H1 (cell line): Measurements from ENCODE around the gene PPARA. TPM values are rescaled to one million over a fixed set of nuclear protein-coding genes. Genes with fewer than 3 reads are reported as not detected.

Experiments used
- CTCF ChIA-PET: fragments of 300-600 bp; sonication (Branson Sonifier 250); formaldehyde crosslinking; loops from one replicate; lab custom pipeline; 2021; ENCODE audit not compliant: partially characterized antibody; lab: Charles Lee
- POLR2A ChIA-PET: fragments of 300-600 bp; sonication (Branson Sonifier 250); formaldehyde crosslinking; loops from one replicate; lab custom pipeline; 2021; ENCODE audit warnings: inconsistent platforms; ENCODE audit not compliant: partially characterized antibody; lab: Charles Lee
- DNase-seq, 2 experiments: peaks; one replicate each; pipeline versions ENCODE4 v3.0.0 to v3.0.0-alpha.2; 2010 to 2022; ENCODE audit warnings: low spot score in 2 of 2, low read depth in 1 of 2, mixed read lengths in 1 of 2
- FAIRE-seq: peaks from 2 replicates; lab custom pipeline; 2011; peaks lifted over from hg19 to GRCh38; lab: Jason Lieb, UNC
- H2AFZ ChIP-seq: 2 replicates; pipeline ENCODE4 v1.8.1; 2012; ENCODE audit warnings: low read length, inconsistent platforms
- H2AK5ac ChIP-seq: 2 replicates; pipeline ENCODE4 v1.6.1; 2013; ENCODE audit warnings: low read depth, low read length
- H2BK120ac ChIP-seq: replicated peaks from 2 replicates; pipeline ENCODE3; 2013; ENCODE audit warnings: low read depth, low read length, inconsistent platforms
- H2BK12ac ChIP-seq: 2 replicates; pipeline ENCODE4 v1.6.1; 2013; ENCODE audit warnings: low read depth, low read length
- H2BK15ac ChIP-seq: 2 replicates; pipeline ENCODE4 v1.6.1; 2013; ENCODE audit warnings: low read length
- H2BK20ac ChIP-seq: 2 replicates; pipeline ENCODE4 v1.6.1; 2013; ENCODE audit warnings: low read length
- H2BK5ac ChIP-seq: 2 replicates; pipeline ENCODE4 v1.6.1; 2013; ENCODE audit warnings: low read depth, low read length
- H3K14ac ChIP-seq: 2 replicates; pipeline ENCODE4 v1.6.1; 2013; ENCODE audit warnings: inconsistent platforms; ENCODE audit not compliant: insufficient read length
- H3K18ac ChIP-seq: 2 replicates; pipeline ENCODE4 v1.6.1; 2013; ENCODE audit warnings: low read length; ENCODE audit errors: extremely low read depth
- H3K23ac ChIP-seq: 2 replicates; pipeline ENCODE4 v1.6.1; 2013; ENCODE audit warnings: inconsistent platforms; ENCODE audit not compliant: insufficient read length
- H3K23me2 ChIP-seq: 2 replicates; pipeline ENCODE4 v1.6.1; 2013; ENCODE audit warnings: low read depth, low read length
- H3K27ac ChIP-seq: 2 replicates; pipeline ENCODE4 v1.6.1; 2011; ENCODE audit warnings: low read depth, low read length, inconsistent platforms
- H3K27me3 ChIP-seq, 4 experiments: replicated peaks in 1 of 4; 1 replicate in 1 of 4; 2 replicates in 3 of 4; pipeline versions ENCODE4 v1.6.1 to v1.8.1; 2011 to 2013; ENCODE audit warnings: low read length in 3 of 4, mild to moderate bottlenecking in 3 of 4, inconsistent platforms in 2 of 4, mixed read lengths in 2 of 4, moderate library complexity in 1 of 4; ENCODE audit not compliant: control insufficient read depth in 3 of 4, insufficient read depth in 3 of 4; ENCODE audit errors: extremely low read depth in 1 of 4
- H3K36me3 ChIP-seq, 4 experiments: 2 replicates each; pipeline versions ENCODE4 v1.6.1 to v1.8.1; 2011 to 2013; ENCODE audit warnings: mild to moderate bottlenecking in 4 of 4, low read length in 3 of 4, moderate library complexity in 2 of 4, control low read depth in 1 of 4, inconsistent platforms in 1 of 4; ENCODE audit not compliant: insufficient read depth in 4 of 4, control insufficient read depth in 2 of 4
- H3K4ac ChIP-seq: replicated peaks from 2 replicates; pipeline ENCODE3; 2013; ENCODE audit warnings: low read length, low read depth, mixed read lengths, inconsistent platforms; ENCODE audit not compliant: insufficient read length
- H3K4me1 ChIP-seq, 4 experiments: replicated peaks in 1 of 4; 1 replicate in 1 of 4; 2 replicates in 3 of 4; pipeline versions ENCODE4 v1.6.1 to v1.8.1; 2011 to 2013; ENCODE audit warnings: low read length in 3 of 4, inconsistent platforms in 2 of 4, mixed read lengths in 1 of 4; ENCODE audit not compliant: insufficient read depth in 4 of 4, control insufficient read depth in 3 of 4
- H3K4me2 ChIP-seq, 2 experiments: 2 replicates each; pipeline versions ENCODE4 v1.6.1 to v1.8.1; 2011 to 2013; ENCODE audit warnings: low read depth in 2 of 2, low read length in 2 of 2, control low read depth in 1 of 2, inconsistent platforms in 1 of 2, mild to moderate bottlenecking in 1 of 2; ENCODE audit not compliant: insufficient read depth in 1 of 2
- H3K4me3 ChIP-seq, 4 experiments: fragments of 200-600, 300-600 bp in 1 of 4; sonication (generic), shearing (Covaris generic), sonication (Bioruptor Twin) in 1 of 4; 2 replicates each; pipeline versions ENCODE4 v1.5.1 to v1.8.1; 2011 to 2016; ENCODE audit warnings: low read length in 4 of 4, low read depth in 3 of 4, control low read depth in 2 of 4, inconsistent platforms in 2 of 4, mild to moderate bottlenecking in 2 of 4, mixed read lengths in 1 of 4, moderate library complexity in 1 of 4; ENCODE audit not compliant: insufficient read depth in 2 of 4; ENCODE audit errors: extremely low read depth in 1 of 4
- H3K56ac ChIP-seq: replicated peaks from 2 replicates; pipeline ENCODE3; 2013; ENCODE audit warnings: low read depth, mild to moderate bottlenecking, mixed read lengths, low read length, inconsistent platforms; ENCODE audit not compliant: insufficient read length
- H3K79me1 ChIP-seq: 2 replicates; pipeline ENCODE4 v1.6.1; 2013; ENCODE audit warnings: low read depth, low read length, control low read depth
- H3K79me2 ChIP-seq, 2 experiments: 2 replicates each; pipeline versions ENCODE4 v1.6.1 to v1.8.1; 2012 to 2013; ENCODE audit warnings: low read length in 2 of 2, mild to moderate bottlenecking in 2 of 2, inconsistent platforms in 1 of 2; ENCODE audit not compliant: insufficient read depth in 2 of 2, control insufficient read depth in 1 of 2
- H3K9ac ChIP-seq, 4 experiments: replicated peaks in 1 of 4; 1 replicate in 1 of 4; 2 replicates in 3 of 4; pipeline versions ENCODE4 v1.6.1 to v1.8.1; 2011 to 2013; ENCODE audit warnings: low read depth in 3 of 4, low read length in 3 of 4, control low read depth in 2 of 4, mild to moderate bottlenecking in 2 of 4, moderate library complexity in 2 of 4, inconsistent platforms in 1 of 4; ENCODE audit errors: extremely low read depth in 1 of 4
- H3K9me3 ChIP-seq, 2 experiments: 2 replicates each; pipeline versions ENCODE4 v1.6.1 to v1.8.1; 2012 to 2013; ENCODE audit warnings: mild to moderate bottlenecking in 2 of 2, moderate library complexity in 2 of 2, control low read depth in 1 of 2, inconsistent platforms in 1 of 2, low read depth in 1 of 2, low read length in 1 of 2, mixed read lengths in 1 of 2; ENCODE audit not compliant: insufficient read depth in 2 of 2
- H4K20me1 ChIP-seq, 2 experiments: replicated peaks in 1 of 2; 2 replicates each; pipeline versions ENCODE3 to v1.8.1; 2011 to 2013; ENCODE audit warnings: inconsistent platforms in 2 of 2, low read length in 2 of 2, mild to moderate bottlenecking in 1 of 2; ENCODE audit not compliant: insufficient read depth in 2 of 2, control insufficient read depth in 1 of 2
- H4K5ac ChIP-seq: 2 replicates; pipeline ENCODE4 v1.6.1; 2013; ENCODE audit warnings: low read length, low read depth, mixed read lengths, inconsistent platforms; ENCODE audit not compliant: insufficient read length
- H4K8ac ChIP-seq: 2 replicates; pipeline ENCODE4 v1.8.0; 2013; ENCODE audit warnings: mild to moderate bottlenecking, moderate library complexity, low read length, inconsistent platforms; ENCODE audit not compliant: insufficient read depth; ENCODE audit errors: extremely low read depth
- H4K91ac ChIP-seq: replicated peaks from 2 replicates; pipeline ENCODE3; 2013; ENCODE audit warnings: low read length, mixed read lengths, inconsistent platforms; ENCODE audit not compliant: insufficient read length
- ASH2L ChIP-seq: fragments of 200-600, 300-600 bp; sonication (generic); IDR thresholded peaks from one replicate; pipeline ENCODE4 v1.7.1; 2017; ENCODE audit warnings: low read length
- CHD2 ChIP-seq: IDR thresholded peaks from 2 replicates; pipeline ENCODE4 v1.6.1; 2012; ENCODE audit warnings: low read length, improper control_type of control experiment
- HDAC2 ChIP-seq, 2 experiments: fragments of 300-600 bp in 1 of 2; sonication (generic) in 1 of 2; IDR thresholded peaks; 2 replicates each; pipeline ENCODE4 v1.6.1; 2011 to 2012; ENCODE audit warnings: low read depth in 2 of 2, low read length in 2 of 2, mild to moderate bottlenecking in 2 of 2, moderate library complexity in 2 of 2, borderline replicate concordance in 1 of 2, inconsistent platforms in 1 of 2
- JUND ChIP-seq: IDR thresholded peaks from 2 replicates; pipeline ENCODE4 v1.6.1; 2011; ENCODE audit warnings: mild to moderate bottlenecking, improper control_type of control experiment, low read length
- MAX ChIP-seq: IDR thresholded peaks from 2 replicates; pipeline ENCODE4 v1.6.1; 2012; ENCODE audit warnings: inconsistent platforms
- NRF1 ChIP-seq: IDR thresholded peaks from 2 replicates; pipeline ENCODE4 v1.6.1; 2011; ENCODE audit warnings: mild to moderate bottlenecking, low read depth, low read length, improper control_type of control experiment
- SAP30 ChIP-seq: fragments of 300-600 bp; sonication (generic); IDR thresholded peaks from 2 replicates; pipeline ENCODE4 v1.7.1; 2012; ENCODE audit warnings: low read length, moderate library complexity, mild to moderate bottlenecking, inconsistent platforms; ENCODE audit not compliant: insufficient read depth, insufficient replicate concordance
- SP1 ChIP-seq: IDR thresholded peaks from 2 replicates; pipeline ENCODE4 v1.6.1; 2011; ENCODE audit warnings: low read depth, low read length
- SP2 ChIP-seq: IDR thresholded peaks from 2 replicates; pipeline ENCODE4 v1.6.1; 2012; ENCODE audit warnings: mild to moderate bottlenecking, low read length, inconsistent platforms
- SRF ChIP-seq: IDR thresholded peaks from 2 replicates; pipeline ENCODE4 v1.6.1; 2011; ENCODE audit warnings: mild to moderate bottlenecking, low read depth, low read length, moderate library complexity
- USF2 ChIP-seq: IDR thresholded peaks from 2 replicates; pipeline ENCODE4 v1.6.1; 2011; ENCODE audit warnings: low read length, improper control_type of control experiment
- YY1 ChIP-seq: IDR thresholded peaks from 2 replicates; pipeline ENCODE4 v1.6.1; 2011; ENCODE audit warnings: low read depth, mild to moderate bottlenecking, low read length
- WGBS, 2 experiments: shearing (Covaris generic) in 1 of 2; methylation state at CpG; one replicate each; pipeline versions ENCODE4 v1.1.6 to v1.1.7; 2013 to 2015; ENCODE audit warnings: low lambda C conversion rate in 2 of 2, mixed read lengths in 2 of 2, inconsistent platforms in 1 of 2, low coverage in 1 of 2, missing lambda C conversion rate in 1 of 2; ENCODE audit not compliant: insufficient replicate concordance in 2 of 2, insufficient coverage in 1 of 2, insufficient read length in 1 of 2; ENCODE audit errors: extremely low coverage in 1 of 2, missing lambda C conversion rate in 1 of 2; 5-methylcytosine and 5-hydroxymethylcytosine counted together
- polyA plus RNA-seq, 7 experiments: library from polyadenylated mRNA; depleted of rRNA in 3 of 7; stranded (reverse) in 5 of 7; unstranded in 2 of 7; fragments of >200 nt in 5 of 7; fragments of 200-250 nt in 2 of 7; gene quantifications; 1 replicate in 5 of 7; 2 replicates in 1 of 7; 4 replicates in 1 of 7; pipeline versions ENCODE4 v1.2.1 to v1.2.3, GENCODE V29; 2011 to 2013; ENCODE audit warnings: missing spikeins in 2 of 7, mixed read lengths in 2 of 7
- total RNA-seq: library from RNA; stranded (reverse); fragmentation: NEBNext Ultra II Directional; extraction: Animal tissue kit (Norgen Biotek cat#: 25700); gene quantifications from 2 replicates; pipeline ENCODE4 v1.2.1, GENCODE V29; 2021

PPARA gene
- total and polyA plus RNA-seq, 2 of the 8 experiments (the other 6 are each of a cell fraction or from before 2014, with no cell fraction given) = 3.1 to 8.2 TPM

- WGBS, 2 experiments = 37% methylated on average over 24 of the region's 24 CpGs; no CpG with 5 or more reads in 1 of the 2 experiments
- Histone ChIP-seq H4K8ac (peak overlapping the region; percentile 91), H2AFZ (no peak overlapping the region; the same call in 1 of the 2 replicates), H3K79me1 (no peaks in the 10 kb centered on the region), H3K18ac (no peak overlapping the region), H3K4me2 (0 out of 4 replicates have a peak overlapping the region, but pooled peaks of 1 of the 2 experiments have one; percentile 27), H2BK15ac (0 out of 2 replicates have a peak overlapping the region, but pooled peaks have one; percentile 4), H2AK5ac (no peak overlapping the region), H3K27me3 (peaks cover 0 to 6% (median 0%) of the 10 kb centered on the region in 4 experiments; a peak in 2 of 7 replicates), H3K79me2 (no peaks in the 10 kb centered on the region), H4K5ac (peak overlapping the region; percentile 24), H2BK12ac (no peak overlapping the region), H3K14ac (no peak overlapping the region), H2BK120ac (peak overlapping the region; percentile 64), H3K4me3 (no peak overlapping the region), H3K56ac (no peak overlapping the region), H3K9me3 (no peaks in the 10 kb centered on the region), H3K4me1 (peaks cover 0 to 3% (median 0%) of the 10 kb centered on the region in 4 experiments; a peak in 3 of 7 replicates), H3K27ac (no peak overlapping the region), H4K20me1 (peaks cover 0 to 1% of the 10 kb centered on the region in 2 experiments), H3K23me2 (no peaks in the 10 kb centered on the region), H2BK20ac (no peak overlapping the region), H3K36me3 (no peaks in the 10 kb centered on the region), H3K9ac (no peak overlapping the region), H2BK5ac (no peak overlapping the region), H3K23ac (no peak overlapping the region), H3K4ac (peak overlapping the region; percentile 78), H4K91ac (peak overlapping the region; percentile 89)
- POLR2A ChIA-PET = interaction anchor here (1.1 to 1.2 kb wide), 2 partner anchors 115 to 174 kb away, joined by 3 to 4 read pairs; partner anchors contain the start of gene GTSE1
- DNase-seq (peak in 1 of 2 experiments; percentile 90), FAIRE-seq (no peak)
- CTCF ChIA-PET = interaction anchor here (0.6 to 4.6 kb wide), 34 partner anchors 11 to 490 kb away, joined by 3 to 44 read pairs (median 5); no protein-coding TSS in a partner anchor
- TF ChIP-seq ASH2L (no peak), JUND (no peak), USF2 (peak; percentile 52), SP2 (no peak), SAP30 (no peak), HDAC2 (IDR thresholded peaks at IDR 0.05; ENCODE audit: borderline replicate concordance in 1 of 2, low read depth in 2 of 2, low read length in 2 of 2) (no peak), CHD2 (no peak), SP1 (no peak), NRF1 (no peak), SRF (no peak), MAX (peak; percentile 98), YY1 (no peak)
Measured at GRCh38 chr22:46122511-46122971, 27.8 kb upstream of the PPARA start.
